GM18502 (cell line): Measurements from ENCODE around the gene PRKAR1B.
"Not testable (repeated sequence)": the region's sequence is repeated elsewhere in the genome, so short reads cannot be mapped to it uniquely, and the experiment has no call there.

Experiments used
- ATAC-seq: cut with Tn5 transposase; IDR thresholded peaks from one replicate; pipeline ENCODE4 v1.9.1; 2021; ENCODE audit warnings: mild to moderate bottlenecking; ENCODE audit not compliant: unreplicated experiment, poor library complexity

Gene PRKAR1B

DNA sequence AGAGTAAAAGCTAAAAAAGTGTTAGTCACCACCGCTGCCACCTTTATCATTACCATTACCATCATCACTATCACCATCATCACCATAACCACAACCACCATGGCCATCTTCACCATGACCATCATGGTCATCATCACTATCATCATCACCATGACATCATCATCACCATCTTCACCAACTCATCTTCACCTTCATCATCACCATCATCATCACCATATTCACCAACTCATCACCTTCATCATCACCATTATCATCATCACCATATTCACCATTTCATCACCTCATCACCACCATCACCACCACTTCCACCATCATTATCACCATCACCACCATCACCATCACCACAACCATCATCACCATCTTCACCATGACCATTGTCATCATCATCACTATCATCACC, 161.0 kb downstream of the PRKAR1B start:
- no peak for ATAC-seq

DNA sequence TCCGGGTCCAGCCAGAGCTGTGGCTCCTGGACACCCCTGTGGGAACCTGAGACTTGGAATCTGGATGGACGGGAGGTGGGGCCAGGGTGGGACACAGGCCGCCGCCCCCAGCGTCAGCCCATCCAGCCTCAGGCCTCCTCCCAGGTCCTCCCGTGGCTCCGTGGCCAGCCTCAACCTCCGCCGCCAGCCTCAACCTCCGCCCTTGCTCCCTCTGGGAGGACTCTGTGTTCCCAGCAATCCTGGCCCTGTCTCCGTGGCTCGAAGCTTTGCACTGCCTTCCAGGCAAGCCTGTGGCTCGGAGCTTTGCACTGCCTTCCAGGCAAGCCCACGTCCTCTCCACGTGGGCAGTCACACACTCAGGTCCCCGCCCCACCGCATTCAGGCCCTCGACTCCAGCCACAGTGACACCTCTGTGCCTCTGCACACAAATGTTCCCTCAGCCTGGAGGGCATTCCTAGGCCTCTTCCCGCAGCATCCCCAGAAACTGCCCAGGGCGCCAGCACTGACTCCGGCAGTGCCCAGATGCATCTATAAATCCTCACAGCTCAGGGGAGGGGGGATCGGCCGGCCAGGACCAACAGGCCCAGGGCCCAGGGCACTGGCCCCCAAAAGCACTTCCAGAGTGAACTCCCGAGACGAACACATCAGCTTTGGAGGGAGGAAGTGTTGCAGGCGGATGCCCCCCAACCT, 162.8 kb downstream of the PRKAR1B start:
- no peak for ATAC-seq

DNA sequence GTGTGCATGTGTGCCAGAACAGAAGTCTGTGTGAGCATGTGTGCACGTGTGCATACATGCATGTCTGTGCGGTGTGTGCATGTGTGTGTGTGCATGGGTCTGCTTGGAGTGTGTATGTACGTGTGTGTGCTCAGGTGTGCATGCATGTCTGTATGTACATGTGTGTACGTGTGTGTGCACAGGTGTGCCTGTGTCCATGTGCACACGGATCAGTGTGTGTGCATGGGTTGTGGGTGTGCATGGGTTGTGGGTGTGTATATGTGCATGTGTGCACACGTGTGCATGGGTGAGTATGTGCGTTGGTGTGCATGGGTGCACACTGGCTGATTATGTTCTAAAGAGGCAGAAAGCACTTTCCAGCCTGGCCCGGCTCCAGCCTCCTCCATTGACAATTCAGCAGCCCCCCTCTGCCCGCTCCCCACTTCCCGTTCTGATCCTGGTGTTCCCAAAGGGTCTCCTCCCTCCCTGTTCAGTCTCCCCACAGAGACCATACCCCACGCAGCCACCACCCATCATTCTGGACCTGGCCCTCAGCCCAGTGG, 163.4 kb downstream of the PRKAR1B start:
- ATAC-seq: no peak

DNA sequence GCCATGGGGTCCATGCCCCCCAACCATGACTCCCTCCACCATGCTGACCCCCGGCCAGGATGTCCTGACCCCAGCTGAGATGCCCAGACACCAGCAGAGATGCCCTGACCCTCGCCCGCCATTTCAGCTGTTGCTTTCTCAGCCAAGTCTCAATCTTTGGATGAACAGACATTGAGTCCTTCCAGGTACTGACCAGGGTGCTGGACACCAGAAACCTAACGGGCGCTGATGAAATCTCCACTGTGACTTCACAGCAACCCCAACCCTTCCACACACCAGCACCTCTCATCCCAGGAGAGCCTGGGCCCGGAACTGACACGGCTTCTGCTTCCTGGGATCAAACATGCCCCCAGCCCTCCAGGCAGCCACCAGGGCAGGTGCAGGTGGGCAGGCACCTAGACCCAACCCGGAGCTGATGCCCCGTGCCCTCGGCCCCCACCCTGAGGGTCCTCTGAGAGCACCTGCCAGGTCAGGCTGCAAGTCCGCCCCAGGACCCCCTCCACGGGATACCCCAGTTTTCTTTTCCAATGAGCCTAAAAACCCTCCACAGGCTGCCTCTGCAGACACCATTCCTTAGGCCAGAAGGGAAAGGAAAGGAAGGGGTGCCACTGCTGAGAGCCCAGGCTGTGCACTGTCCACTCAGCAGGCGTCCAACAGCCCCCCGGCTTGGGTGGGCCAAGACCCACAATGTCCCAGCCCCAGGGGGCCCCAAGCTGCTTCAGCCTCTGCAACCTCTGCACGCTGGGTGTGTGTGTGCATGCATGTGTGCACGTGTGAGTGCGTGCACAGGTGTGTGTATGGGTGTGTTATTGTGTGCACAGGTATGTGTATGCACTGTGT, 164.1 kb downstream of the PRKAR1B start:
- no peak for ATAC-seq

DNA sequence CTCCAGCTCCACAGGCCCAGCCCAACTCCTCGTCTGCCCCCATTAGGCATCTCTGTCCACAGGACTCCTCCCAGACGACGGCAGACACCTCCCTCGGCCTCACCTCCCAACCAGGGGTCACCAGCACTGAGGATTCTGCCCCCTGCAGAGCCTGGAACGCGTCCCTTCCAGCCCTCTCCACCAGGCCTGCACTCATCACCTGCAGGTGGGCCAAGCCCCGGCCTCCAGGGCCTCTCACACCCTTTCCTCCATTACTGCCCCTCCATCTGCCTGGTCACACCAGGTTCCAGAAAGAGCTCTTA, 164.8 kb downstream of the PRKAR1B start:
- no peak for ATAC-seq

DNA sequence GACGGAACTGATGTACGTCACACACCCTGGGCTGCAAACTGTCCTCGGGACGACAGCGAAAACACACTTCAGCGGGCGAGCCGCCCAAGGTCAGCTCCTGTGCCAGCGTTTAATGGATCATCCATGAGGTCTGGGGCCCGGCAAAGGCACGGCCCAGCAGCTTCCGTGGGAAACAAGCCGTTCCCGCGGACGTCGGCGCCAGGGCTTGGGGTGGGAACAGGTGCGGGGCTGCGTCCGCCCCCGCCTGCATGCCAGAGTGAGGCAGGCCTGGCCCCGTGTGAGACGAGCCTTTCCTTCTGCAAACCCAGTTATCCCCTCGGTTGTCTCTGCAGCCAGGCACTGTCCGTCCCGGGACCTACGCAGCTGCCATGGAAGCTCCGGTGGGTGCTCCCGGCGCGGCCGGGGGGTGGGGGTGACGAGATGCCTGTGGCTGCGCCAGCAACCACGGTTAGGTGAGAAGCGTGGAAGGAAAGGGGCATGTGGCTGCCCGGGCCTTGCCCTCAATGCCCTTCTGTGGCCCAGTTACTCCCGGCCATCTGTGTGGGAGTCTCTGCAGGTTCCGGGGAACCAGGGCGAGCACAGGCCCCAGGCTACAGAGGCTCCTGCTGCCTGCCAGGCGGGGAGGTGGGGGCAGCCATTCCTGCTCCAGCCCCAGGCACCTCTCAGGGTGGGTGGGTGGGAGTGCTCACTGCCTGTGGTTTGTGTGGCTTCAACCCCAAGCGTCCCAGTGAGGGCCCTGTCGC, 165.3 kb downstream of the PRKAR1B start:
- no peak for ATAC-seq

DNA sequence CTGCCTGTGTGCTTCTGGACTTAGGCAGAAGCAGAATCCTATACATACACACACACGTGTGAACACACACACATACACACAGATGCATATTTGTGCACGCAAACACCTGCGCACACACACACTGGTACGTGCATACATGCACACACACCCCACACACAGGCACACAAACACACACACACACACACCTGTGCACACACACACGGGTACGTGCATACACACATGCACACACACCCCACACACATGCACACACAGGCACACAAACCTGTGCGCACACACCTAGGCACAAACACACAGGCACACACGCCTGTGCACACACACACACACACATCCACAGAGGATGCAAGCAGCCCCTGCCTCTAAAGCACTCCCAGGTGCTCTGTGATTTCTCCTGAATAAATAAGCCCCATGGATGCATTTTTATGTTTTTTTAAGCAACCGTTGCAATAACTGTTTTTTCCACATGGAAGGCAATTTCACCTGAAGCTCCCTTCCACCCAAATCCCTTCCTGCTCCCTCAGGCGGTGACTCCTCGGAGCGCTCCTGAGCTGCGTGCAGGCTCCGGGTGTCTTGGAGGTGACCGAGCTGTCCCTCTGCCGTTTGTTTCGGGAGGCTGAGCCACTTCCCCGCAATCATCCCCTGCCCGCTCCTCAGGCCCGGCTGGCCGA, 166.0 kb downstream of the PRKAR1B start:
- no peak for ATAC-seq

DNA sequence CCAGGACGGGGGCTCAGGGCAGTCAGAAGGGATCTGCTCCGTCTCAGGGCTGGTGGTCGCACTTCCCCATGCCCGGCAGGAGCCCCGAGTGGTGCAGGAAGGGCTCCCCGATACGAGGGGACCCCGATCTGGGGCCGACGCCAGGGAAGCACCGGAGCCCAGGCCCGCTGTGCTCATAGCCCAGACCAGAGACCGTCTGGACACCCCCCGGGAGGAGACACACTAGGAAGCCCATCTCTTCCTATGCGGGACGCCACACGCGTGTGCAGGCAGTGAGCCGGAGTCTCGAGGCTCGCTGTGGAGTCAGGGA, 167.7 kb downstream of the PRKAR1B start:
- no peak for ATAC-seq

DNA sequence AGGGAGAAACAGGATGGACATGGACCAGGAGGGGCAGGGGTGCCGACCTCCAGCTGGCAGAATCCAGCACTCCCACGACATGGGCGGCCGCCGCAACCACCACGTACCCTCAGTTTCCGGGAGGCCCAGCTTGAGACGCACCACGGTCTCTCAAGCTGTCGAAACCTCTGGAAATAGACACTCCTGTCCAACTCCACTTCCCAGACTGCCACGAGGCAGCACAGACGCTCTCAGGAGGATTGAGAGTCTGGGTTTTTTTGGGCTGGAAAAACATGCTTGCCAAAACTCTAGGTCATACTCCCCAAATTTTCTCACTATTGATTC, 169.6 kb downstream of the PRKAR1B start:
- no peak for ATAC-seq

DNA sequence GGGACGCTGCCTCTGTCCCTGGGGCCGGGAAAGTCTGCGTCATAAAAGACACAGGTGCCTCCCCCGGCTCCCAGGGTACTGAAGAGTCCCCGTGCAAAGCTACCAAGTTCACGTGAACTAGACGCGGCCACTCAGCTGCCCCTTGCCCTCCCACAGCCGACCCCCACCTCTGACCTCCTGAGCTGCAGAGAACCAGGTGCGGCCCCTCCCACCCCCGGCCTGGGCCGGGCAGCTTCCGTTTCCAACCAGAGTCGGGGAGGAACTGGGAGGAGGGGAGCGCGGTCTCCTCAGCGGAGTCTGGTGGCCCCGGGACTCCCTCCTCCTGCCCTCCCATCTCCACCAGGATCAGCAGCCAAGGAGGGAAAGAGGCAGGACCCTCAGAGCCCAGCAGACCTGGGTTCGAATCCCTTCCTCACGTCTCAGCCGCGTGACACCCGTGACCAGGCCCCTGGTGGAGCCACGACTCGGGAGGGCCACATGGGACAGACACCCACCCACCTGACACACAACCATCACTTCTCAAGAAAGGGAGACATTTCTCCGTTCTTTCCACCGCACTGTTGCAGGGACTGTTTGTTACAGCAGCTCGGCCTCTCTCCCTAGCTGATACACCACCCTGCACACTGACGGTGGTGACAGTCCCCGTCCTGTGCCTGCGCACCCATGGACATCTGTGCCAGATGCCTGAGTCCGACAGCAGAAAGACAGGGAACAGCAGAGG, 170.1 kb downstream of the PRKAR1B start:
- no peak for ATAC-seq

DNA sequence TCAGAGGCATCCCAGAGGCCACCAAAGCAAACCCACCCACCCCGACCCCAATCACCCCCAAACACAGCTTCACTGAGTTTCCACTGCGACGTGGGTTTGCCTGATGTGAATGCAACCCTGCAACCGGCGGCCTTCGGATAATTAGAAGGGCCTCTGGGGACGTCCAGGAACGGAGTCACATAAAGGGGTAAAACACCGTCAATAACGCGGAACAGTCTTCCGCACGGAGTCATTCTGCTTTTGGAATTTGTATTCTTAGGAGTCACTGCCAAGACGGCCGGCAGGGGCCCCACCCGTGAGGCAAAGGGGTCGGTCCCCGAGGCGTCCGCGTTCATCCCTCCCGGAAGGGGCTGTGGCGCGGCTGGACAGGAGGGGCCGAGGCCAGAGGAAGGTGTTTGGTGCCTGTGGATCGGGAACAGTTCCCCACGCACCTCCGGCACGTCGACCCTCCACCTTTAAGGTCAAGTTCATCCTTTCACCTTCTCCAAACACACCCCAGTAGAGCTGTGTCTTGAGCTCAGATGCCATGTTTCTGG, 170.7 kb downstream of the PRKAR1B start:
- no peak for ATAC-seq

DNA sequence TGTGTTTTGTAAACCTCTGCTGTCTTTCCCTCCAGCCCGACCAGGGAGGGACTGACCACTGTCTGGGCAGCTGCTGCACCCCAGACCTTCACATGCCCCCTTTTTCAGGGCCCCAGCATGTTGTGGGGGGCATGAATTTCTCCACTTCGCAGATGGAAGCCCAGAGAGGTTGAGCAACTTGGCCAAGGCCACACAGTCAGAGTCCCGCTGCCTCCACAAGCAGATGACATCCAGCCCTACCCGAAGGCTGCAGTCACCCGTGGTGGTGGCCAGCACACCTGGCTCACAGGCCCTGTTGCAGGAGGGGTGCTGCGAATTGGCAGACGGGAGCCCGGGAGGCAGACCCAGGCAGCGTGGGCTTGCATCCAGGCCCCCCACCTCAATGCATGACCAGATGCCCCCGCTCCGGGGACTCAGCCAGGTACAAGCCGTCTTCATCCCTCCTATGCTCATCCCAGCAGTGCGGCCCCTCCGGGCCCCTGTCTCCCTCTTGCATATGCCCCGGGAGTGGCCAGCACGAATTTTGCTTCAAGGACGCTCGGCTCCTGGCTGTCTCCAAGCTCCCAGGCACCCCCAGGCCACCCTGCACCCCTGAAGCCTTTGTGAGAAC, 171.4 kb downstream of the PRKAR1B start:
- ATAC-seq: no peak

DNA sequence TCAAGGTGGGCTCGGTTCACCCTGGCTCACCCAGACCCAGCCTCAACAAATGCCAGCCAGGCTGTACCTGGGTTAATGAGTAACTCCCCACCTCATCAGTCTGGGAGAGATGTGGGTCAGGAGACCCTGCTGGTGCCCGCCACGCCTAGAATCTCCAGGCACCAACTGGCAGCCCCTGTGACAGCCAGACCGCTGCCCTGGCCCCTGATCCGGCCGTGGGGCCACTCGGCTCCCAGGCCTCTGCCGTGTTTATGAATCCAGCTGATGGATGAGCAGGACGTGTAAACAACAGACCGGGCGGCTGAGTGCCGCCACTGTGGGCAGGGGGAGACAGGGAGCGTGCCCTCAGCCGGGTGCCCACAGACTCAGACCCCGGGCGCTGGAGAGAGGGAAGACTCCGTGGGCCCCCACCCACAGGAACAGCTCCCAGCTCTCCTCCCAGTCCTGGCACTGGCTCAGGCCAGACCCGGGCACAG, 173.4 kb downstream of the PRKAR1B start:
- no peak for ATAC-seq

DNA sequence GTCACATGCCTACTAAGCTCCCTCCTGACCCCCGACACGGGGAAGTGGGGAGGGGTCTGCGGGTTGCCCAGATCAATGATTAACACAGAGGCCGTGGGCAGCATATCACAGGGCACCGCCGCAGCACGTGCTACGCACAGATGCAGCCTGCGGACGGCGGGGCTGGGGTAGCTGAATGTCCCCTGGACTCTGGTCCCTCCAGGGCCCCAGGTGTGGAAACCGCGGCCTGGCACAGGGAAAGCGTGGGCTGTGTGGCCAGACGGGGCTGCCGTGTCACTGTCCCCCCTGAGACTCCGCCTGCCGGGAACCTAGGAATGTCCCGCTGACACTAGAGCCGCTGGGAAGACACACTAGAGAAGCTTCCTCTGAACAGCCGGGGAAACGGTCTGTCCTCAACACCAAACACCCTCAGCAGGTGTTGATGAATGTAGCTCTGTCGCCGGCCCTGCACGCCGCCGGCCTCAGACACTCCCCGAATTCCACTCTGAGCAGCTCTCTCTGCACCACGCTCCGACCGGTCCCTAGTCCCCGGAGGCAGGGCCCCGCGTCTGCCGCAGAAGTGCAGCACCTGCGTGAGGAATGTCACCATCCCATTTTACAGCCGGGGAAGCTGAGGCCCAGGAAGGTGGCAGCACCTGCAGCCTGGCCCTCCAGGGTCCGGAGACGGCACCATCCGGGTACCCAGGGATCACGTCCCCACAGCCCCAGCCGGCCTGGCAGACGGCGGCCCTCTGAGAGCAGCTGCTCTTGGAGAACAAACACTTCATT, 174.0 kb downstream of the PRKAR1B start:
- ATAC-seq: no peak

DNA sequence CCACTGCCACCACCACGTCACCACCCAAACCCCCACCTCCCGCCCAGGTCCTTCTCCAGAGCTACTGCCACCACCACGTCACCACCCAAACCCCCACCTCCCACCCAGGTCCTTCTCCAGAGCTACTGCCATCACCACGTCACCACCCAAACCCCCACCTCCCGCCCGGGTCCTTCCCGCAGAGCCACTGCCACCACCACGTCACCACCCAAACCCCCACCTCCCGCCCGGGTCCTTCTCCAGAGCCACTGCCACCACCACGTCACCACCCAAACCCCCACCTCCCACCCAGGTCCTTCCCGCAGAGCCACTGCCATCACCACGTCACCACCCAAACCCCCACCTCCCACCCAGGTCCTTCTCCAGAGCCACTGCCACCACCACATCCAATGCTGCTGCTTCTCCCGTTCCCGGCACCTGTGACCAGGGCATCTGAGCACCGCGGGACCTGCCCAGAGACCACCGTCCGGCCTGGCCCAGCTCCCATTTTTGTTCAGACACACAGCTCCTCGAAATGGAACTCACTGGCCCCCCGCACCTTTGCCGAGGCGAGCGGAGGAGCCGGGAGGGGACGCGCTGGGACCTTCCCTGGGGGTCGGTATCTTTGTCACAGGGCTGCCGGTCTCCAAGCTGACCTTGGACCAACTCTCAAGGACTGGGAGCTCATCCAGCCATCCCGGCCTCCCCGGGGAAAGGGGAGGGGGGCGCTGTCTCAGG, 174.8 kb downstream of the PRKAR1B start:
- ATAC-seq: not testable (repeated sequence)

DNA sequence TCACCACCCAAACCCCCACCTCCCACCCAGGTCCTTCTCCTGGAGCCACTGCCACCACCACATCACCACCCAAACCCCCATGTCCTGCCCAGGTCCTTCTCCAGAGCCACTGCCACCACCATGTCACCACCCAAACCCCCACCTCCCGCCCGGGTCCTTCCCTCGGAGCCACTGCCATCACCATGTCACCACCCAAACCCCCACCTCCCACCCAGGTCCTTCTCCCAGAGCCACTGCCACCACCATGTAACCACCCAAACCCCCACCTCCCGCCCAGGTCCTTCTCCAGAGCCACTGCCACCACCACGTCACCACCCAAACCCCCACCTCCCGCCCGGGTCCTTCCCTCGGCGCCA, 175.5 kb downstream of the PRKAR1B start:
- ATAC-seq: not testable (repeated sequence)

DNA sequence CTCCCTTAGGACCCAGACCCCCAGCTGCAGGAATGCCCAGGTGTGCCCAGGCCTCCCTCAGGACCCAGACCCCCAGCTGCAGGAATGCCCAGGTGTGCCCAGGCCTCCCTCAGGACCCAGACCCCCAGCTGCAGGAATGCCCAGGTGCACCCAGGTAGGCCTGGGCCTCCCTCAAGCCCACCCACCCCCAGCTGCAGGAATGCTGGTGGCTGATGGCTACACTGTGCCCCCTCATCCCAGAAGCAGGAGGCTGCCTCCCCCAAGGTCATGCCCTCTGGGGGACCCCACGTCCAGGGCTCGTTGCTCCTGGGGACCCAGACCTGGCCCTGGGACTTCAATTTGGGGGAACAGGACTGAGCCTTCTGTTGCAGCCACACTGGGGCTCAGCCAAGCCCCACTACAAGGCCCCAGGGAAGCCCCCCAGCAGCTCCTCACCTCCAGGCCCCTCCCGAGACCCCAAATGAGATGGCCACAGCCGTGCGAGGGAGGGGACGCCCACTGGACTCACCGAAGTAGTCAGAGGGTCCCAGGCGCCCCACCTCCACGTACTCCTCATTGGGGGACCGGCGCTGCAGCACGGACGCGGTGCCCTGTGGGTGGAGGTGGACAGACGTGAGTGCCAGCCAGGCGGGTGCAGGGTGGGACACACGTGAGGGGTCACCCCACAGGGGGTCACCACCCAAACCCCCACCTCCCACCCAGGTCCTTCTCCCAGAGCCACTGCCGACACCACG, 176.0 kb downstream of the PRKAR1B start:
- no peak for ATAC-seq
